Stimulated activated naive CD4-positive, alpha-beta T cell (primary cell): Measurements from ENCODE around the gene SRC.

Experiments
- DNase-seq, 6 experiments: peaks; one replicate each; lab custom pipeline; 2025; lab: John Stamatoyannopoulos, UW

Gene SRC

DNA sequence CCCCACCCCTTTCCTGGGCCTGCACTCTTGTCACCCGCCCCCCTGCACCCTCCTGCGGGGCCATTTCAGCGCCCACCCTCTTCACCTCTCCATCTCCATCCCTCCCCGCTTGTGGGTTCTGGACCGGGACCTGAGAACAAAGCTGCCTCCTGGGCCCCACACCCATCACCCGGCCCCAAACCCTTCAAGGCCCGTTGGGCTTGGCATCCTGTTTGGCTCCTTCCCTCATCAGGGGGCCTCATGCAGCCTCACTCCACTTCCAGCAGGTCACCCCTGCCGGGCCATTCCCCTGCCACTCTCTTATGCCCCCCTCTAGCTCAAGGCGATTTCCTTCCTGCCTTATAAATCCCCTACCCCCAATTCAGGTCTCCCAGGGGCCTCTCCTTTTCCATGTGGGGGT, 67.4 kb downstream of the SRC start:
- DNase-seq: no peak

- no peak for DNase-seq
Observed at GRCh38 chr20:37414224-37415035, 68.5 kb downstream of the SRC start.

DNA sequence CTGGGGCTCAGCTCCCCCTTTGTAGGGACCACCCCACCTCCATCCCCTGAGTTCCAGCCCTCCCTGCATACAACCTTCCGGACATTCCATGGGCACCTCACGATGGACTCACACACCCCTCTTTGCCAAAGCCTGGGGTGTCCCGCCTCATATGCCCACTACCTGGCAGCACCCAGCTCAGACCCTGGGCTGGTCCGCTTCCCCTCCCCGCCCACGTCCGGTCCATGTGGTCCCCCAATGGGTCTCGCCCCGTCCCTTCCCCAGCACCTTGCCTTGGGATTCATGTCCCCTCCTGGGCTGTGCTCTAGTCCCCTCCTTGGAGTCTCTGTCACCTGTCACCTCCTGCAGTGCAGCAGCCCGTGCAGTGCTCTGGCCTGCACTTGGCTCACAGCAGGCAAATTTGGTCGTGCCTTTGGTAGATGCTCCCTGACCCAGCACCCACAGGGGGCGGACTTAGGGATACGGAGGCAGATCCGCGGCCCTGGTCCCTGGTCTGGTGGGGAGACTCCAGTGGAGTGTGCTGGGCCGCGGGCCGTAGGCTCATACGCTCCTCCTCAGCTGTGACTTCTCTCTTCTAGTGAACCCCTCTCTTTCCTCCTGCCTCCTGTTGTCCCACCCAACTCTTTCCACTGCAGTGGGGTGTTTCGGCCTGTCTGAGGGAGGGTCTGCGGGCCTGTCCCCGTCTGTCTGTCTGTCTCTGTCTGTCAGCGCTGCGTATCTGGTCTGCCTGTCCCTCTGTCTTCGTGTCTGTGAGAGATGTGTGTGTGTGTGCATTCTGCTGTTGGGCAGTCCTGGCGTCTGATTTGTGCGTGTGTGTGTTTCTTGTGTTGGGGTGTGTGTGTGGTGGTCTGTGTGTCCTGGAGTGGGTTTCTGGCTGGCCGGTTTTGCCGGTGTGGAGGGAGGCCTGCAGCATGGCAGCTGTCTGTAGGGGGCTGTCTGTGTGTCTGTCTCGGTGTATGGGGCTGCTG, 69.5 kb downstream of the SRC start:
- DNase-seq: no peak

GRCh38 chr20:37416100-37416847, 70.3 kb downstream of the SRC start:
- DNase-seq: no peak

- no peak for DNase-seq
Observed at GRCh38 chr20:37416848-37417616, 71.1 kb downstream of the SRC start.

DNA sequence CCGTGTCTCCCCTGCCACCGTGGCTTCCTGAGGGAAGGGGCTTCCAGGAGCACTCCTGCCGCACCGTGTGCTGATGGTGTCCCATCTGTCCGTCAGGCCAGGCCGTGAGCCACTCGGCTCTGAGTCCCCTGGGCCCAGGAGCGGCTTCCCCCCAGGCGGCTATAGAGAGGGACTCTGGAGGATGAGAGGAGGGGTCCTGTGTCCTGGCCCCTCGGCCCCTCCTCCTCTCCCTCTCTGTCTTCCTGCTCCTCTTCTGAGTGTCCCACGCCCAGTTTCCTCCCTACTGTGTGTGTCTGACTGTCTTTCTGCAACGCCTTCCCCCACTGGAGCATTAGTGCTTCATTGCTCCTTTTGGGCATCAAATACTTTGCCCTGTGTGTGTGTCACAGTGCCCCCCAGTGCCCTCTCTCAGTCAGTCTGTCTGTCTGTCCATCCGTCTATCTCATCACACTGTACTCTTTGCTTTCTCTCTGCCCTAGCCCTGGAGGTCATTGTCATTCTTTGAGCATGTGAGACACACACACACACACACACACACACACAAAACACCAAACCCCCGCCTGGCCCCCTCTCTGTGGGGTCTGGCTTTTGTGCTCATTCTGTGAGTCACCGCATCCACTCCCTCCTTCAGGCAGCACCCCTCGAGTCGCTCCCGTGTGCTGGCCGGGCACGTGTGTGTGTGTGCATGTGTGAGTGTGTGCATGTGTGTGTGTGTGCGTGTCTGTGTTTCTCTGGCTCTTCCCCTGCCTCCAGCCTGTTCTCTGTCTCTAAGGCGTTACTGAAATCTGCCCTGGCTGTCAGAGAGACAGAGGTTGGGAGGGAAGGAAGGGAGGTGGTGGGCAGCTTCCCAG, 71.9 kb downstream of the SRC start:
- DNase-seq: no peak

DNA sequence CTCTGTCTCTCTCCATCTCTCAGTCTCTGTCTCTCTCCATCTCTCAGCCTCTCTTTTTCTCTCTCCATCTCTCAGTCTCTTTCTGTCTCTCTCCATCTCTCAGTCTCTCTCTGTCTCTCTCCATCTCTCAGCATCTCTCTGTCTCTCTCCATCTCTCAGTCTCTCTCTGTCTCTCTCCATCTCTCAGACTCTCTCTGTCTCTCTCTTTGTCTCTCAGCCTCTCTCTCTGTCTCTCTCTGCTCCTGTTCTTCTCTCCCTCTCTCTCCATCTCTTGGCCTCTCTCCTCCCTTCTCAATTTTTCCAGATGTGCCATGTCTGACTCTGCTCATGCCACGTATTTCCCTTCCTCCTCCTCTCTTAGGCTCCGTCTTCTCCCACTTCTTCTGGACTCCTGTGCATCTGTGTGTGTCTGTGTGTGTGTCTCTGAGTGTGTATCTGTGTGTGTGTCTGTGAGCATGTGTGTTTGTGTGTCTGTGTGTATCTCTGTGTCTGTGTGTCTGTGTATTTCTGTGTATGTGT, 72.7 kb downstream of the SRC start:
- DNase-seq: no peak

- DNase-seq: no peak
Observed at GRCh38 chr20:37419307-37419706, 73.4 kb downstream of the SRC start.

GRCh38 chr20:37419774-37420542, 74.0 kb downstream of the SRC start:
- DNase-seq: no peak

DNA sequence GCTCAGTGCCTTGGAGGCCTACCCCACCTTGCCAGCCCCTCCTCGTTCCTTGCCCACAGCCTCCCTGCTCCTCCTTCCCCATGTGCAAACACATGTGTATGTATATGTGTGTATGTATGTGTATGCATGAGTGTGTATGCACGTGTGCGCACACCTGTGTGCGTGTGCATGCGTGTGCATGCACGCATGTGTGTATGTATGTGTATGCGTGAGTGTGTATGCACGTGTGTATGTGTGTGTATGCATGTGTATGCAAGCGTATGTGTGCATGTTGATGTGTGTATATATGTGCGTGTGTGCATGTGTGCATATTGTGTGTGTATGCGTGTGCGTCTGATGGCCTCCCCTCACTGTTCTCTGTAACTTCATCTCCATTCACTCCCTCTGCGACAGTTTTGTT, 74.7 kb downstream of the SRC start:
- no peak for DNase-seq

GRCh38 chr20:37421060-37421905, 75.3 kb downstream of the SRC start:
- no peak for DNase-seq

DNA sequence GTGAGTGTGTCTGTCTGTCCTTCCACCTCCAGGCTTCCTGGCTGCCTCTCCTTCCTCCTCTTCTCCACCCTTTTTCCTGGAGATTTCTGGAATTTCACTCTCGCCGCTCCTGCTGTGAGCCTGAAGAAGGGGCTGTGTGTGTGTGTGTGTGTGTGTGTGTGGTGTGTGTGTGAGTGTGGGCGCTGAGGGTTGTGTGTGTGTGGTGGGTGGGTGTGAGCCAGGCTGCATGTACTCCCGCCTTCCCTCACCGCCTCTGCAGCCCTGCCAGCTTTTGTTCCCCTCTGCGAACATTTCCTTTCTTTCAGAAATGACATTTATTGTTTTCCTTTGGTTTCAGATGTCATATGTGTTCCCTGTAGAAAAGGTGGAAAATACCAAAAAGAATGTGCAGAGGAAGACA, 76.0 kb downstream of the SRC start:
- no peak for DNase-seq

- DNase-seq: no peak
Observed at GRCh38 chr20:37422791-37423286, 76.9 kb downstream of the SRC start.

DNA sequence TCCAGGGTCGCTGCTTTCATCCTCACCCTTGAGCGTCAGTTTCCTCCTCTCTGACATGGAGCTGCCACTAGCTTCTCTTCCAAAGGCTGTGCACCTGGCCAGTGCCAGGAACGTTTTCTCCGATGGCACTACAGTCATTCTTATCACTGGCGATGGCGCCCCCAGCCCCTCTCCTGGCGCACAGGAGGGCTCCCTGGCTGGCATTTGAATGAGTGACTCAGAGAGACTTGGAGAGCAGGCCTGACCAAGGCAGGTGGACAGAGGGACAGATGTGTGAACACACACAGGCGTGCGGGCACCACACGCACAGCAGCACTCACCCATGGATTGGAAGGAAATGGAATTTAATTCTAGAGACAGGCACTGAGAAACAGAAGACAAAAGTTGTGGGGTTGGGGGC, 77.6 kb downstream of the SRC start:
- no peak for DNase-seq

GRCh38 chr20:37424062-37424851, 78.3 kb downstream of the SRC start:
- no peak for DNase-seq

- DNase-seq: no peak
Observed at GRCh38 chr20:37425103-37425625, 79.2 kb downstream of the SRC start.

GRCh38 chr20:37426106-37426505, 80.2 kb downstream of the SRC start:
- no peak for DNase-seq
